ENCODE measurements around the gene TAGLN.
"Not testable (repeated sequence)": the region's sequence is repeated elsewhere in the genome, so short reads cannot be mapped to it uniquely, and the experiment has no call there.

DNA sequence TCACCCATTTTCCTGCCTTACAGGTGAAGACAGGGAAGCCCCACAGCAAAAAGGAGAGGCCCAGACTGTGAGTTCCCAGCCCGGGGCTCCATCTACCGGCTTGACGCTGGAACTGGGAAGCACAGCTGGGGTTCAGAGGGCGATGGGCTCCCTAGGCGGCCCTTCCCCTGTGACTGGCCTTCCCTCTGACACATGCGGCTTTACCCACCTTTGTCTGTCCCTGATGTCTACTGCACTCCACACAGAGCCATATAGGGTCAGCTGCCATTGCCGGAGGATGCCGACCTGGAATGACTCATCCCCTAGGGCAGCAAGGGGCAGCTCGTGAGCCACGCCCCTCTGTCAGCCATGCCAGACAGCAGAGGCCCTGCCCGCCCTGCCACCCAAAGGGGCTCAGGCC lies 7.7 kb downstream of the TAGLN start:
- TF ChIP-seq POLR2A, CTCF (IDR thresholded peaks at IDR 0.05): not testable (repeated sequence)

All from right lobe of liver (tissue), 4 donors.